HEK293 (cell line): ENCODE data around the gene DHDH.
A peak's percentile ranks its signal among the peaks of the same experiment; 100 is the strongest.

Experiments
- BCL6B ChIP-seq: fragments of 450-650 bp; formaldehyde crosslinking; IDR thresholded peaks from 2 replicates; pipeline ENCODE4 v1.5.1; 2017; ENCODE audit warnings: missing biosample characterization, missing genetic modification characterization
- CTCF ChIP-seq: fragments of 450-650 bp; formaldehyde crosslinking; IDR thresholded peaks from 2 replicates; pipeline ENCODE4 v1.5.1; 2016; ENCODE audit warnings: missing biosample characterization, missing genetic modification characterization
- HOXA7 ChIP-seq: sonication (generic); formaldehyde crosslinking; IDR thresholded peaks from 2 replicates; pipeline ENCODE4 v1.8.1; 2022; ENCODE audit warnings: missing genetic modification reagents, borderline replicate concordance
- HOXD13 ChIP-seq: sonication (generic); formaldehyde crosslinking; IDR thresholded peaks from 2 replicates; pipeline ENCODE4 v1.8.0; 2022; ENCODE audit warnings: missing genetic modification reagents, borderline replicate concordance
- IKZF3 ChIP-seq: fragments of 450-650 bp; IDR thresholded peaks from 2 replicates; pipeline ENCODE4 v1.5.0; 2018; ENCODE audit warnings: missing biosample characterization, mild to moderate bottlenecking, missing genetic modification characterization, moderate library complexity
- KLF9 ChIP-seq: fragments of 450-650 bp; formaldehyde crosslinking; IDR thresholded peaks from 2 replicates; pipeline ENCODE4 v1.5.1; 2016; ENCODE audit warnings: missing biosample characterization, missing genetic modification characterization, low read depth
- SP7 ChIP-seq: fragments of 450-650 bp; formaldehyde crosslinking; IDR thresholded peaks from 2 replicates; pipeline ENCODE4 v1.5.1; 2016; ENCODE audit warnings: missing biosample characterization, missing genetic modification characterization
- TCF7L2 ChIP-seq: IDR thresholded peaks from 2 replicates; pipeline ENCODE4 v1.6.1; 2011; ENCODE audit warnings: low read depth, mild to moderate bottlenecking, inconsistent platforms, low read length, moderate library complexity, borderline replicate concordance
- ZNF169 ChIP-seq: fragments of 450-650 bp; formaldehyde crosslinking; IDR thresholded peaks from 2 replicates; pipeline ENCODE4 v1.5.1; 2016; ENCODE audit warnings: missing biosample characterization, missing genetic modification characterization
- ZNF184 ChIP-seq: fragments of 450-650 bp; IDR thresholded peaks from 2 replicates; pipeline ENCODE4 v1.5.1; 2018; ENCODE audit warnings: missing biosample characterization, mild to moderate bottlenecking, missing genetic modification characterization
- ZNF202 ChIP-seq: fragments of 450-650 bp; formaldehyde crosslinking; IDR thresholded peaks from 2 replicates; pipeline ENCODE4 v1.5.1; 2016; ENCODE audit warnings: missing biosample characterization, missing genetic modification characterization, borderline replicate concordance
- ZNF366 ChIP-seq: fragments of 450-650 bp; formaldehyde crosslinking; conservative IDR thresholded peaks from 2 replicates; pipeline ENCODE4 v1.5.1; 2016; ENCODE audit warnings: missing biosample characterization, missing genetic modification characterization
- ZNF394 ChIP-seq: fragments of 450-650 bp; formaldehyde crosslinking; IDR thresholded peaks from 2 replicates; pipeline ENCODE4 v1.5.1; 2016; ENCODE audit warnings: missing biosample characterization, missing genetic modification characterization, mild to moderate bottlenecking, moderate library complexity, borderline replicate concordance
- ZNF473 ChIP-seq: fragments of 450-650 bp; formaldehyde crosslinking; IDR thresholded peaks from 2 replicates; pipeline ENCODE4 v1.5.1; 2017; ENCODE audit warnings: missing biosample characterization, missing genetic modification characterization
- ZNF48 ChIP-seq: fragments of 450-650 bp; formaldehyde crosslinking; IDR thresholded peaks from 2 replicates; pipeline ENCODE4 v1.5.1; 2016; ENCODE audit warnings: missing biosample characterization, missing genetic modification characterization
- ZNF513 ChIP-seq: fragments of 450-650 bp; IDR thresholded peaks from 2 replicates; pipeline ENCODE4 v1.5.1; 2018; ENCODE audit warnings: missing biosample characterization, missing genetic modification characterization
- ZNF629 ChIP-seq: fragments of 450-650 bp; formaldehyde crosslinking; IDR thresholded peaks from 2 replicates; pipeline ENCODE4 v1.5.1; 2017; ENCODE audit warnings: missing biosample characterization, missing genetic modification characterization
- ZNF654 ChIP-seq: fragments of 450-650 bp; formaldehyde crosslinking; IDR thresholded peaks from 2 replicates; pipeline ENCODE4 v1.5.1; 2016; ENCODE audit warnings: low read depth, missing biosample characterization, missing genetic modification characterization
- ZNF670 ChIP-seq: fragments of 450-650 bp; formaldehyde crosslinking; IDR thresholded peaks from 2 replicates; pipeline ENCODE4 v1.5.1; 2016; ENCODE audit warnings: missing biosample characterization, missing genetic modification characterization, low read depth
- ZNF692 ChIP-seq: fragments of 450-650 bp; formaldehyde crosslinking; IDR thresholded peaks from 2 replicates; pipeline ENCODE4 v1.5.1; 2016; ENCODE audit warnings: missing biosample characterization, missing genetic modification characterization
- ZNF785 ChIP-seq: fragments of 450-650 bp; formaldehyde crosslinking; IDR thresholded peaks from 2 replicates; pipeline ENCODE4 v1.5.1; 2016; ENCODE audit warnings: missing biosample characterization, missing genetic modification characterization
- ZNF843 ChIP-seq: fragments of 450-650 bp; formaldehyde crosslinking; IDR thresholded peaks from 2 replicates; pipeline ENCODE4 v1.5.1; 2016; ENCODE audit warnings: missing biosample characterization, missing genetic modification characterization
- ZSCAN4 ChIP-seq: fragments of 450-650 bp; formaldehyde crosslinking; IDR thresholded peaks from 2 replicates; pipeline ENCODE4 v1.5.1; 2017; ENCODE audit warnings: missing biosample characterization, missing genetic modification characterization
- ZXDB ChIP-seq: fragments of 450-650 bp; formaldehyde crosslinking; IDR thresholded peaks from 2 replicates; pipeline ENCODE4 v1.5.1; 2016; ENCODE audit warnings: missing biosample characterization, missing genetic modification characterization
- TF ChIP-seq, protein P1 (sequence below): fragments of 450-650 bp; formaldehyde crosslinking; IDR thresholded peaks from 2 replicates; pipeline ENCODE4 v1.5.1; 2016; ENCODE audit warnings: missing biosample characterization, missing genetic modification characterization
- TF ChIP-seq, protein P2 (sequence below): fragments of 450-650 bp; formaldehyde crosslinking; IDR thresholded peaks from 2 replicates; pipeline ENCODE4 v1.5.1; 2016; ENCODE audit warnings: missing biosample characterization, missing genetic modification characterization
- TF ChIP-seq, protein P3 (sequence below): fragments of 450-650 bp; formaldehyde crosslinking; IDR thresholded peaks from 2 replicates; pipeline ENCODE4 v1.5.1; 2016; ENCODE audit warnings: missing biosample characterization, missing genetic modification characterization, low read depth

Gene DHDH

DNA sequence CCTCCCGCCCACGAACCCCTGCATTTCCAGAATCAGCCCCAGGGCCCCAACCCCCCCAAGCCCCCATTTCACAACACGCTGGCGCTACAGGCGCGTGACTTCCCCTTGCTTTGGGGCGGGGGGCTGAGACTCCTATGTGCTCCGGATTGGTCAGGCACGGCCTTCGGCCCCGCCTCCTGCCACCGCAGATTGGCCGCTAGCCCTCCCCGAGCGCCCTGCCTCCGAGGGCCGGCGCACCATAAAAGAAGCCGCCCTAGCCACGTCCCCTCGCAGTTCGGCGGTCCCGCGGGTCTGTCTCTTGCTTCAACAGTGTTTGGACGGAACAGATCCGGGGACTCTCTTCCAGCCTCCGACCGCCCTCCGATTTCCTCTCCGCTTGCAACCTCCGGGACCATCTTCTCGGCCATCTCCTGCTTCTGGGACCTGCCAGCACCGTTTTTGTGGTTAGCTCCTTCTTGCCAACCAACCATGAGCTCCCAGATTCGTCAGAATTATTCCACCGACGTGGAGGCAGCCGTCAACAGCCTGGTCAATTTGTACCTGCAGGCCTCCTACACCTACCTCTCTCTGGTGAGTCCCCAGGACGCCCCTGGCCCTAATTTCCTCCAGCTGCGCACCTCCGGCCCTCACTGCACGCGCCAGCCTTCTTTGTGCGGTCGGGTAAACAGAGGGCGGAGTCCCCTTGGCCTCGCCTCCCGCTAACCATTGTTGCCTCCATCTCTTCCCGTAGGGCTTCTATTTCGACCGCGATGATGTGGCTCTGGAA is 31.7 kb downstream of the DHDH start, which contains the start of gene FTL (continued):
- no peak for TF ChIP-seq ZNF513 (tag by site-specific recombination)
- 0 out of 2 replicates have a peak, but pooled peaks have one; percentile 12 for TF ChIP-seq CTCF
- no peak; the same call in none of the 2 replicates for TF ChIP-seq ZNF843
- no peak for TF ChIP-seq ZNF473 (tag by site-specific recombination)
- peak; percentile 79 for TF ChIP-seq ZNF692
- peak; percentile 46; the same call in 1 of the 2 replicates for TF ChIP-seq ZNF366 (tag by site-specific recombination)
- TF ChIP-seq, protein P1, sequence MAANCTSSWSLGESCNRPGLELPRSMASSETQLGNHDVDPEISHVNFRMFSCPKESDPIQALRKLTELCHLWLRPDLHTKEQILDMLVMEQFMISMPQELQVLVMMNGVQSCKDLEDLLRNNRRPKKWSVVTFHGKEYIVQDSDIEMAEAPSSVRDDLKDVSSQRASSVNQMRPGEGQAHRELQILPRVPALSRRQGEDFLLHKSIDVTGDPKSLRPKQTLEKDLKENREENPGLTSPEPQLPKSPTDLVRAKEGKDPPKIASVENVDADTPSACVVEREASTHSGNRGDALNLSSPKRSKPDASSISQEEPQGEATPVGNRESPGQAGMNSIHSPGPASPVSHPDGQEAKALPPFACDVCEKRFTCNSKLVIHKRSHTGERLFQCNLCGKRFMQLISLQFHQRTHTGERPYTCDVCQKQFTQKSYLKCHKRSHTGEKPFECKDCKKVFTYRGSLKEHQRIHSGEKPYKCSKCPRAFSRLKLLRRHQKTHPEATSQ, result no peak
- TF ChIP-seq ZNF670 (tag by site-specific recombination), result no peak
- TF ChIP-seq, protein P2, sequence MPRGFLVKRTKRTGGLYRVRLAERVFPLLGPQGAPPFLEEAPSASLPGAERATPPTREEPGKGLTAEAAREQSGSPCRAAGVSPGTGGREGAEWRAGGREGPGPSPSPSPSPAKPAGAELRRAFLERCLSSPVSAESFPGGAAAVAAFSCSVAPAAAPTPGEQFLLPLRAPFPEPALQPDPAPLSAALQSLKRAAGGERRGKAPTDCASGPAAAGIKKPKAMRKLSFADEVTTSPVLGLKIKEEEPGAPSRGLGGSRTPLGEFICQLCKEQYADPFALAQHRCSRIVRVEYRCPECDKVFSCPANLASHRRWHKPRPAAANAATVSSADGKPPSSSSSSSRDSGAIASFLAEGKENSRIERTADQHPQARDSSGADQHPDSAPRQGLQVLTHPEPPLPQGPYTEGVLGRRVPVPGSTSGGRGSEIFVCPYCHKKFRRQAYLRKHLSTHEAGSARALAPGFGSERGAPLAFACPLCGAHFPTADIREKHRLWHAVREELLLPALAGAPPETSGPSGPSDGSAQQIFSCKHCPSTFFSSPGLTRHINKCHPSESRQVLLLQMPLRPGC (tag by site-specific recombination), result no peak
- TF ChIP-seq ZNF169 (tag by site-specific recombination), result no peak; the same call in 1 of the 2 replicates
- peak; percentile 66 for TF ChIP-seq SP7 (tag by site-specific recombination)
- peak; percentile 45; the same call in 1 of the 2 replicates for TF ChIP-seq ZNF629 (tag by site-specific recombination)
- no peak for TF ChIP-seq HOXD13 (CRISPR knock-in tag)
- no peak for TF ChIP-seq ZNF48 (tag by site-specific recombination)
- TF ChIP-seq ZNF394, result peak; percentile 74; the same call in 1 of the 2 replicates
- no peak; the same call in 1 of the 2 replicates for TF ChIP-seq BCL6B (tag by site-specific recombination)
- TF ChIP-seq KLF9 (tag by site-specific recombination), result peak; percentile 49; the same call in 1 of the 2 replicates
- TF ChIP-seq IKZF3 (tag by site-specific recombination), result no peak
- no peak for TF ChIP-seq HOXA7 (CRISPR knock-in tag)
- TF ChIP-seq ZSCAN4, result peak; percentile 51; the same call in 1 of the 2 replicates
- peak; percentile 35; the same call in 1 of the 2 replicates for TF ChIP-seq TCF7L2
- no peak for TF ChIP-seq ZNF654 (tag by site-specific recombination)
- peak; percentile 63; the same call in 1 of the 2 replicates for TF ChIP-seq ZXDB
- TF ChIP-seq ZNF785, result no peak; the same call in 1 of the 2 replicates
- no peak for TF ChIP-seq ZNF202
- no peak for TF ChIP-seq ZNF184 (tag by site-specific recombination)
- TF ChIP-seq, protein P3, sequence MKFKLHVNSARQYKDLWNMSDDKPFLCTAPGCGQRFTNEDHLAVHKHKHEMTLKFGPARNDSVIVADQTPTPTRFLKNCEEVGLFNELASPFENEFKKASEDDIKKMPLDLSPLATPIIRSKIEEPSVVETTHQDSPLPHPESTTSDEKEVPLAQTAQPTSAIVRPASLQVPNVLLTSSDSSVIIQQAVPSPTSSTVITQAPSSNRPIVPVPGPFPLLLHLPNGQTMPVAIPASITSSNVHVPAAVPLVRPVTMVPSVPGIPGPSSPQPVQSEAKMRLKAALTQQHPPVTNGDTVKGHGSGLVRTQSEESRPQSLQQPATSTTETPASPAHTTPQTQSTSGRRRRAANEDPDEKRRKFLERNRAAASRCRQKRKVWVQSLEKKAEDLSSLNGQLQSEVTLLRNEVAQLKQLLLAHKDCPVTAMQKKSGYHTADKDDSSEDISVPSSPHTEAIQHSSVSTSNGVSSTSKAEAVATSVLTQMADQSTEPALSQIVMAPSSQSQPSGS, result no peak
